GM19324 (cell line): ENCODE results near the gene KLHDC10.
A peak's percentile ranks its signal among the peaks of the same experiment; 100 is the strongest.
"Not testable (repeated sequence)": the region's sequence is repeated elsewhere in the genome, so short reads cannot be mapped to it uniquely, and the experiment has no call there.

Source experiments
- ATAC-seq: cut with Tn5 transposase; IDR thresholded peaks from one replicate; pipeline ENCODE4 v1.9.1; 2021; ENCODE audit warnings: mild to moderate bottlenecking, moderate library complexity; ENCODE audit not compliant: unreplicated experiment, low FRiP score

The KLHDC10 gene

GRCh38 chr7:130139193-130139960, 69.0 kb downstream of the KLHDC10 start:
- no peak for ATAC-seq

GRCh38 chr7:130140551-130141160, 70.3 kb downstream of the KLHDC10 start:
- ATAC-seq, result no peak

- no peak for ATAC-seq
These were observed 71.0 kb downstream of the KLHDC10 start for GRCh38 chr7:130141161-130141883.

DNA sequence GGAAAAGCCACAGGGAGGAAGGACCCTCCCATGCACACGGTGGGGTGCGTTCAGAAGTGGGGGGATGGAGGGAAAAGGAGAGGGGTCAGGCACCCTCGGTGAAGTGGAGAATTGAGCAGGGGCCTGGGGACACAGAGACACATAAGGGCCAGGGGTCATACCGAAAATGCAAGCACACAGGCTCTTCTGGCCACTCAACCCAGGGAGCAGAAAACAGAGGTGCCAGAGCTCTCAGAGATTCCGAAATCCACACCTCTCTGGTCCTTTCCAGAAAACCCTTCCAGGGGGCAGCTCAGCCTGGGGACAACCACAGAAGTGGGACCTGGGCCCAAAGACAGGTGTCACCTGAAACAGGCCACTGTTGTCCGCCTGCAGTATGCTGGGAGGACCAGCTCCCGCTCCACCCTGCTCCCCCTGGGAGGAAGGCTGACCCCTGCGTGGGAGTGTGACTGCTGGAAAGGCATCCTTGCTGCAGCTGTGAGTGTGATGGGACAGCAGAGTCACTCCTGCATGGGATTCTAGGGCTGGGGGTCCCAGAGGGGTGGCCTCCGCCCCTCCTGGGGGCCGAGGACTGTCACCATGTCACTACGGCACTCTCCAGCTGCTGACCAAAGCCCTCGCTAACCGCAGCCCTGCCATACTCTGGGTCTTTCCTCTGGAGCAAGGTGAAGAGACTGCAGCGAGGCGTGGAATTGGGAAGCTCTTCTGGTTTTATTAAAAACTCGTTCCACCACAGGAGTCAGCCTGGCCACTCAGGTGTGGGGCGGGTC, 71.7 kb downstream of the KLHDC10 start:
- no peak for ATAC-seq

GRCh38 chr7:130142654-130143333, 72.5 kb downstream of the KLHDC10 start:
- no peak for ATAC-seq

DNA sequence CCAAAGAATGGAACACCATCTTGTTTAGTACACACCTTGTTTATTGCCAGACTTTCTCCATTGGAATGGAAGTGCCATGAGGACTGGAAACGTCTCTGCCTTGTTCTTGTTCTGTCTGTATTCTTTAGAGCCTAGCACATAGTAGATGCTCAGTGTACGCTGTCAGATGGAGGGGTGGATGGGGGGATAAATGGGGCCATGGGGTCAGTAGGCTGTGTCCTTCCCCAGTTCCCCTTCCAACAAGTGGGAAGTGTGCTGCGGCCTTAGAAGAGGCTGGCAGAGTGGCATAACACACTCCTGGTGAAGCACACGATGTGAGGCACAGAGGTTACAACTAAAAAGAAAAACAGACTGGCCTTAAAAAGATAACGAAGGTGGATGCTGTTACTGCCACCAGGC, 73.0 kb downstream of the KLHDC10 start:
- ATAC-seq, result no peak

GRCh38 chr7:130143986-130144311, 73.6 kb downstream of the KLHDC10 start:
- ATAC-seq, result no peak

DNA sequence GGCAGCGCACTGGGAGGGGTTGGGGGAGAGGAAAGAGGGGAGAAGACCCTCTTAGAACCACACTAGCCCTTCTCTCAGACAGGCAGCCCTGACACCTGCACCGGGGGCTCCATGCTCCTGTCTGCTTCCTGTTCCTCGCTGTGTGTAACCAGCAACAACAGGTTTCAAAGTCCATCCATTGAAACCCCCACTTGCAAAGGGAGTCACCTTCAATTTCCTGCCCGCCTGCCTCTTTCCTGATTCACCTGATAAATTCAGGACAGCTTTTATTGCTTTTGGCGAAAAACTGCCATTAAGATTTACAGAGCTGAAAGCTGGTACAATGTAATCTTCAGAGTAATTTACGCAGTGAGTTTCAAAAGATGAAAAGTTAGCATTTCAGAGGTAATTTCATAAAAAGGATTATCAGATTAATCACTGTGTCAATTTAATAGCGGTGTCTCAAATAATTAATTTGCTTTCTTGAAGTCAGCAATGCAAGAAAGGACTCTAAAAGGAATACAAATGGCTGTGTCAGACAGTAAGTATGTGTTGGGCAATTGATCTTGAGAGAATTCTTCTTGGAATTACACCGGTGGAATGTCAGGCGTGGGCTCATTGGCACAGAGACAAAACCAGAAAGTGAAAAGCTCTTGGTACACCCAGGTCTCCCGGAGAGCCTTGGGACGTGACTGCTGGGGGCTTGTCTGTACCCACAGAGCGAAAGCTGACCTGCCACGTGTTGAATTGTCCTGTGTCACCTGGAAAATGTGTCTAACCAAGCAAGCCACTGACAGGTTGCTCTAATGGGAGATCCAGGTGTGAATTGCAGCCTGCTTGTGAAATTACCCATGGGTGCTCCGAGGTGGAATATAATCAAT, 74.2 kb downstream of the KLHDC10 start:
- no peak for ATAC-seq

DNA sequence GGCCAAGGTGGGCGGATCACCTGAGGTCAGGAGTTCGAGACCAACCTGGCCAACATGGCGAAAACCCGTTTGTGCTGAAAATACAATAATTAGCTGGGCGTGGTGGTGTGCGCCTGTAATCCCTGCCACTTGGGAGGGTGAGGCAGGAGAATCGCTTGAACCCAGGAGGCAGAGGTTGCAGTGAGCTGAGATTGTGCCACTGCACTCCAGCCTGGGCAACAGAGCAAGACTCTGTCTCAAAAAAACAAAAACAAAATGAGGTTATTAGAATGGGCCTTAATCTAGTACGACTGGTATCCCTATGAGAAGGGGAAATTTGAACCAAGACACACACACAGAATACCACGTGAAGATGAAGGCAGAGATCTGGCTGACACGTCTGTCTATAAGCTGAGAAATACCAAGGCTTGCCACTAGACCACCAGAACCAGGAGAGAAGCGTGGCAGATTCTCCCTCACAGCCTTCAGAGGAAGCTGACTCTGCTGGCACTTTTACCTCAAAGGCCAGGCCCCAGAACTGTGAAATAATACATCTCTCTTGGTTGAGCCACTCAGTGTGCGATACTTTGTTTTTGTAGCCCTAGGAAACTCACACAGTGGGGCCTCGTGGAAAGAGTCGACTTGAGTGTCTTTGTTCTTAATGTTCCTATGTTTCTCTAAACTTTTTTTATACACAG, 75.2 kb downstream of the KLHDC10 start:
- ATAC-seq, result no peak

DNA sequence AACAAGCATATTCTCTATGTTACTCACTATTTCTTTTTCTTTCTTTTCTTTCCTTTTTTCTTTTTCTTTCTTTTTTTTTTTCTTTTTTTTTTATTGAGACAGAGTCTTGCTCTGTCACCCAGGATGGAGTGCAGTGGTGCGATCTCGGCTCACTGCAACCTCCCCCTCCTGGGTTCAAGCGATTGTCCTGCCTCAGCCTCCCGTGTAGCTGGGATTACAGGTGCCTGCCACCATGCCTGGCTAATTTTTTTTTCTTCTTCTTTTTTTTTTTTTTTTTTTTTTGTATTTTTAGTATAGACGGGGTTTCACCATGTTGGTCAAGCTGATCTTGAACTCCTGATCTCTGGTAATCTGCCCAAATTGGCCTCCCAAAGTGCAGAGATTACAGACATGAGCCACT, 75.8 kb downstream of the KLHDC10 start:
- not testable (repeated sequence) for ATAC-seq

DNA sequence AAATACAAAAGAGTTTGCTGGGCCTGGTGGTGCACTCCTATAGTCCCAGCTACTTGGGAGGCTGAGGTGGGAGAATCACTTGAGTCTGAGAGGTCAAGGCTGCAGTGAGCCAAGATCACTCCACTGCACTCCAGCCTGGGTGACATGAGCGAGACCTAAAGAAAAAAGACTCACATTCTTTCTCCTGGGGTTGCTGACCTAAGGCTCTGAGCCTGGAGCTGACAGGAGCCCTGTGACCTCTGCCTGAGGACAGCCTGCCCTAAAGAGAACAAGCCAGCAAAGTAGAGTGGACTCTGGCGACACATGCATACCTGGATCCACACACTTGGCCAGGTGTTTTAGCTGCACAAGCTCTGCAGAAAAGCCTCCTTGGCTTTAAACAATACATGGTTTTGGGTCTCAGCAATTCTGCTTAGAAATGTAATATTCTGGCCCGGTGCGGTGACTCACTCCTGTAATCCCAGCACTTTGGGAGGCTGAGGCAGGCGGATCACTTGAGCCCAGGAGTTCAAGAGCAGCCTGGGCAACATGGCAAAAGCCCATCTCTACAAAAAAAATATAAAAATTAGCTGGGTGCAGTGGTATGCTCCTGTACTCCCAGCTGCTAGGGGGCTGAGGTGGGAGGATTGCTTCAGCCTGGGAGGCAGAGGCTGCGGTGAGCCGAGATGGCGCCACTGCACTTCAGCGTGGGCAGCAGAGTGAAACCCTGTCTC, 76.5 kb downstream of the KLHDC10 start:
- no peak for ATAC-seq

DNA sequence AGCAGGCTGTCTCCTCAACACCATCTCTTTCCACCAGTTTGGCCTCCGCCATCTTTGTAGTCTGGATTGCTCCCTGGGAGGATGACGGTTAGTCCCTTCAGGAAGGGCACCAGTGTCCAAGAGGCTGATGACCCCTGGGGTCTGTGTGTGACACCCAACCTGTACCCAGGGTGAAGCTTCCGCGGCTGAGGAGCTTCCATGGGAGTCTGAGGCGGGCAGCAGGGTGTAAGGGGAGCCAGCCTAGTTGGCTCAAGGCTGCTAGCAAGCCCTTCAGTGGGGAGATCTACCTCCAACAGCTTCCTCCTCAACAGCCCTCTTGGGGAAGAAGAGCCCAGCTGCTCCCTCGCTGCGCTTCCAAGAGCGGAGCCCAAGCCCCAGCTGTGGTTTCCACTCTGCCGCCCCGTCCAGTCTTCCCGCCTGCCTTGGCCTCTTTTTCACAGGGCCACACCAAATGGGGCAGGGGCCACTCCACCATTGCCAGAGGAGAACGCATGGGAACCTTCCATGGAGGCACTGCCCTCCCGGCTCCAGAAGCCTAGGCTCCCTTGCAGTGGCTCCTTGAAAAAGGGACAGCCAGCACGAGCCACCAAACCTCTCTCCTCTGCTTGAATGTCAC, 77.5 kb downstream of the KLHDC10 start:
- no peak for ATAC-seq

GRCh38 chr7:130148561-130148960, 78.2 kb downstream of the KLHDC10 start:
- no peak for ATAC-seq

GRCh38 chr7:130149281-130150139, 79.2 kb downstream of the KLHDC10 start:
- ATAC-seq, result peak; percentile 71

DNA sequence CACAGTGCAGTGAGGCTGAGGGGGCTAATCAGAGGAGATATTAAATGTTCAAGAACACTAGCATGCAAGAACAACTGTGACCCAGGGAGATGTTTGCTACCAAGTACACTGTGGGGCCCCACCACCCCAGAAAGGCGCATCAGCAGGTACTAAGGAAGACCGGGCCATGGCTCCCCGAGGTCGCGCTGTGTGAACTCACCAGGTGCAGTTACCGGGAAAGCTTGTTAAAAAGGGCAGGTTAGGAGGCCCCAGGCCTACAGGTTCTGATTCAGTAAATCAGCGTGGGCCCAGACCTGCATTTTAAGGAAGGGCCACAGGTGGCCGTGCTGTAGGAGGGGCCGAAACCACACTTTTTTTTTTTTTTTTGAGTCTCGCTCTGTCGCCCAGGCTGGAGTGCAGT, 80.3 kb downstream of the KLHDC10 start:
- ATAC-seq, result no peak

DNA sequence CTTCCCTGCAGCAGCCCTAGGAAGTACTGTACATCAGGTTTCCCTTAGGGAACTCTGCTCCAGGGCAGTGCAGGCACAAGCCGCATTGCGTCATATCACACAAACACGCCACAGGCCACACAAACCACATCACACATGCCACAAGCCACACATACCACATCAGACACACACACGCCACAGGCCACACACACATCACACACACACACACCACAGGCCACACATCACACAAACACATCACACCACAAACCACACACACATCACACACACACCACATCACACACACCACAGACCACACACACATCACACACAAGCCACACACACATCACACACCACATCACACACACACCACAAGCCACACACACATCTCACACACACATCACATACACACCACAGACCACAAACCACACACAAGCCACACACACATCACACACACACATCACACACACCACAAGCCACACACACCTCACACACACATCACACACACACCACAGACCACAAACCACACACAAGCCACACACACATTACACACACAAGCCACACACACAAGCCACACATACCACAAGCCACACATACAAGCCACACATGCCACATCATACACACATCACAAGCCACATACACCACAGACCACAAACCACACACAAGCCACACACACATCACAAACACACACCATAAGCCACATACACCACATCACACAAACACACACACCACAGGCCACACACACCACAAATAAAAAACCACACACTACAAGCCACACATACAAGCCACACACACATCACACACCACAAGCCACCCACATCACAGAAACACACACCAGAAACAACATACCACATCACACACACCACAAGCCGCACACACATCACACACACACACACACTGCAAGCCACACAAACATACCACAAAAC, 81.5 kb downstream of the KLHDC10 start:
- no peak for ATAC-seq
